ENCODE measurements around the gene BRS3.
"Not testable (repeated sequence)": the region's sequence is repeated elsewhere in the genome, so short reads cannot be mapped to it uniquely, and the experiment has no call there.

The BRS3 gene

GRCh38 chrX:136487647-136488046 lies at the start of gene BRS3:
TSS of gene BRS3 (plus strand) at chrX:136487947. CDS start at chrX:136488115, 168 bp downstream.
- DNase-seq = no peak

DNA sequence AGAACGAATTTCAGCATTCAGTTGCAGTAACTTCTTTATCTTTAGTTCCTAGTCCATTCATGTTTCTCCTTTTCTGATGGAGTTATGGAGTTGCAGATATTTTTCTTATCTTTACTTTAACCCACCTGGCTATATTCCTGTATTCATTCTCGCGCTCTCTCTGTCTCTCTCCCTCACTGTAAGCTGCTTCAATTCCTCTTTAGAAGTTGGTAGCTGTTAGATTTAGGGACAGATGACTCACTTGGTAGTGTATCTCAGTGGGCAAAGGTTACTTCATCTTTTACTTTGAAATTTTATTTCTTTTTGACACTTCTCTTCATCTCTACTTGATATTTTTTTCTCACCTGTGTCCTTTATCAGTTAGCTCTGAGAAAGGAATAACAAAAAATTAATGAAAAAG lies 49.6 kb upstream of the BRS3 start:
- no peak for DNase-seq

DNA sequence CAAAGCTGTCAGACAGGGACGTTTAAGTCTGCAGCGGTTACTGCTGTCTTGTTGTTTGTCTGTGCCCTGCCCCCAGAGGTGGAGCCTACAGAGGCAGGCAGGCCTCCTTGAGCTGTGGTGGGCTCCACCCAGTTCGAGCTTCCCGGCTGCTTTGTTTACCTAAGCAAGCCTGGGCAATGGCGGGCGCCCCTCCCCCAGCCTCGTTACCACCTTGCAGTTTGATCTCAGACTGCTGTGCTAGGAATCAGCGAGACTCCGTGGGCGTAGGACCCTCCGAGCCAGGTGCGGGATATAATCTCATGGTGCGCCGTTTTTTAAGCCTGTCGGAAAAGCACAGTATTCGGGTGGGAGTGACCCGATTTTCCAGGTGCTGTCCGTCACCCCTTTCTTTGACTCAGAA lies 42.1 kb upstream of the BRS3 start:
- not testable (repeated sequence) for DNase-seq

DNA sequence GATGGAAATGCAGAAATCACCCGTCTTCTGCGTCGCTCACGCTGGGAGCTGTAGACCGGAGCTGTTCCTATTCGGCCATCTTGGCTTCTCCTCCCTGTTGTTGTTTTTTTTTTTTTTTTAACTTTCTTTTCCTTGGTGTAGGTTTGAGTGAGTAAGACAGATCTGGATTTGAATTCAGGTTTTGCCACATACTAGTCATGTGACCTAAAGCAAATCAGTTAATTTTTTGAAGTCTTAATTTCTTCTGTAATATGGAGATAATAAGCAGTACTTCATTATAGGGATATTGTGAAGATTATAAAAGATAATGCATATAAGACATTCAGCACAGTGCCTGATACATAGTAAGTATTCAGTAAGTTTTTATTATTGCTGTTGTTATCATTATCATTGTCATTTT lies 41.5 kb upstream of the BRS3 start:
- no peak for DNase-seq

DNA sequence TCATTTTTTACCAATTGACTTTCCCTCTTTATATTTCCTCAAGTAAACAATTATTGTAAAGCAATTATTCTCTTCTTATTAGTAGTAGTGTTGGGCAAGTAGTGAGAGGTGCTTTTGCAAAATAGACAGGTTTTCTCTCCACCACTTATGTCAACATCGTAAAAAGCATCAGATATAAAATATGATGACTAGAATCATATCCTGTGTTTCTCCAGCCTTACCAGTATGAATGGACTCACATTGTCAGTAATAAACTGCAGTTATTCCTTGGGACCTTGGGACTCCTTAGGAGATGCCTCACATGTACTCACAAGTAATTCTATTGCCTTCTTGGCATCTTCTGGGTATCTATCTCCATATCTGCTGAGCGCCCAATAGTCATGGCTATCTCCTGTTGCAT lies 40.4 kb upstream of the BRS3 start:
- no peak for DNase-seq

DNA sequence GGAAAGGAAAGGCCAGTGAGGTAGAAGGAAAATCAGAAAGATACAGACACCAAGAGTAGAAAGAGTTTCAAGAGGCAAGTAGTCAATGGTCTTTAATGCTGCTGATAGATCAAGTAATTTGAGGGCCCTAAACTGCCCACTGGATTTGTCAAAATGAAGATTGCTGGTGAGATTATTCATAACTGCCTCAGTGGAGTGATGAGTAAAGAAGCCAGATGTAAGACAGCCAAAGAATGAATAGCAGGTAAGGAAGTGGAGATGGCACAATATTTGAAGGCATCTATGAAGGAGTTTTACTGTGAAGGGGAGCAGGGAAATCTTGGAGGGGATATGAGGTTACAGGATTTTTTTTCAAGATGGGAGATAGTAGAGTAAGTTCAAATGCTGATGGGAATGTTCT lies 39.8 kb upstream of the BRS3 start:
- no peak for DNase-seq

- no peak for DNase-seq
Observed at GRCh38 chrX:136450050-136450830, 37.5 kb upstream of the BRS3 start.

GRCh38 chrX:136452614-136453013 lies 35.1 kb upstream of the BRS3 start:
- no peak for DNase-seq

GRCh38 chrX:136453114-136453513 lies 34.6 kb upstream of the BRS3 start:
- DNase-seq = no peak

GRCh38 chrX:136453771-136454170 lies 34.0 kb upstream of the BRS3 start:
- no peak for DNase-seq

GRCh38 chrX:136456133-136456532 lies 31.6 kb upstream of the BRS3 start:
- no peak for DNase-seq

- DNase-seq = no peak
Observed at GRCh38 chrX:136457303-136457917, 30.3 kb upstream of the BRS3 start.

DNA sequence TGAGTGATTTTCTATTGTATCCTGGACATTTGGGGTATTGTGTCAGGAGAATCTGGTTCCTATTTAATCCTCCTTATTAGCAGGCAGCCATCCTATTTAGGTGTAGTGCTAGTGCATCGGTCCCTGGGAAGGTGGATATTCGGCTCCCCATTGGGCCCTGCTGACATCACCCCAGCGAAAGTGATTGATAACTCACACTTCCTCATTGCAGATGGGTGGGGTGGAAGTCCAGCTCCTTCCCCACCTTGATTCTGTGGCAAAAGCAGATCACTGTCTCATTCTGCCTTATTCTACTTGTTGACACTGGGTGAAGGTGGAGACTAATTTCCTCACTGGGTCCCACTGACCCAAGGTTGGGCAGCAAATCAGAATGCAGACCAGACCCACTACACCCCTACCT lies 23.2 kb upstream of the BRS3 start:
- no peak for DNase-seq

DNA sequence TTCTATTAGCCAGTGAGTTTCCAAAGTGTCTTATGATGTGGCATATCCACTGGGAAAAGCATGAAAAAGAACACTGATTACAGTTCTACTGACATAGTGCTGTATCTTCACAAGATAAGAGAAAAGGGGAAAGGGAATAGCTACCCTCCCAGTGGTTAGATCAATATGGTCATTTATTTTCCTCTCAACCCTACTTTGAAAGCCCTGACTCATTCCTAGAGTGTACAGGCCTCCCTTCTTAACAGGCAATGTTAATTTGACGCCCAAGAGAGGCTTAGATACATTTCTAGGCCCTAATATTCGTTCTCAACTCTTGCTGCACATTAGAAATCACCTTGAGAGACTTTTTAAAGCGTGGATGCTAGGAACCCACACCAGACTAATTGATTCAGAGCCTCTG lies 20.4 kb upstream of the BRS3 start:
- no peak for DNase-seq

- no peak for DNase-seq
Observed at GRCh38 chrX:136468391-136469103, 19.2 kb upstream of the BRS3 start.

- no peak for DNase-seq
Observed at GRCh38 chrX:136473663-136474062, 14.1 kb upstream of the BRS3 start.

DNA sequence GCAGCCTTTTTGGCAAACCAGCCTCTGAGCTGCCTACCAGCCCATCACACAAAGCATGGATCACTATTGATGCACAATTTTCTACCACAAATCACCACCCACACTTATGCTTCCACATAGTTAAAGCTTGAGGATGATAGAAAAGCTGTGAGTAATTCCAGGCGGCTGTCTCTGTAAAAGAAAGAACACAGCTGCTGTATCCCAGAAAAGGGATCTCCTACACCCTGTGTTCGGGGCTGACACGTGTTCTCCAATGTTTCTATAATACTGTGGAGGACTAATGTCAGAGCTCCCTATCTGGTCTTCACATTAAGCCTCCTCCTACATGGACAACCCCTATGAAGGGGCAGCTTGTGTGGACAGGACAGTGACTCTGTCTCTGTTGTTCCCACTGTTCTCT lies 12.5 kb upstream of the BRS3 start:
- DNase-seq = no peak

- no peak for DNase-seq
Observed at GRCh38 chrX:136476501-136476900, 11.2 kb upstream of the BRS3 start.

DNA sequence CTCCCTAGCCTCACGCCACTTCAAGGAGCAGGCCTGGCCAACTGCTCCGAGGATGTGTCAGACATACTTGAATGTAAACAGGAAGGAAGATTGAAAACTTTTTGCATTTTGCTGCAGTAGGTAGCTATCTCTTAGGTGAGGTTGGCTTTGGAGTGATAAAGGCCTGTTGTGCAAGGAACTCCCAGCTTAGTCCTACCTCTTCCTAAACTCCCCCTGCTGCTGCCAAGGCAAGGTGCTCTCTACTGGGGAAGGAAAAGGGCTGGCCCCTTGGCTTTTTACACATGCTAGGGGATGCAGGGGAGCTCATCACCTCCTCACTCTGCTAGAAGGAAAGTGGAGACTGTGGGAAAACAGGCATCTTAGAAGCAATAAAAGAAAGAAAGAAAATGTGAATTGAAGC lies 10.7 kb upstream of the BRS3 start:
- DNase-seq = no peak

DNA sequence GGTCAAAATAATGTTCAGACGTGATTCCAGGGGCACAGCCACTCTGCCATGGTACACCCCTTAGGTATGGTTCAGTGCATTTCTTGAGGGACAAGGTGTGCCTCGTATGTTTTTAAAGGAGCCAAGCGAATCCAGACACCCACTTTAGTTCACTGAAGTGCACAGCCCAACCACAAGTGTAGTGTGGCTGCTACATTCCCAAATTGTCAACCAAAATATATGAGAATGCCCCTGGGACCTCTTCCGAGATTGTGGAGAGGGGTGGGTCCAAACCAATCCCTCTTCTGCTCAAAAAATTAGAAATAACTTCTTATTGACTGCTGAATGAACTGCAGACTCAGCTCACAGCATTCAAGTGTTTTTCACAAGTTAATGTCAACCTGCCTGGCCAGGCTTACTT lies 7.4 kb upstream of the BRS3 start:
- no peak for DNase-seq

GRCh38 chrX:136488706-136489105 lies 959 bp downstream of the BRS3 start:
- DNase-seq = no peak

- no peak for DNase-seq
Observed at GRCh38 chrX:136491832-136492231, 4.1 kb downstream of the BRS3 start.

GRCh38 chrX:136493011-136493410 lies 5.3 kb downstream of the BRS3 start:
- no peak for DNase-seq

DNA sequence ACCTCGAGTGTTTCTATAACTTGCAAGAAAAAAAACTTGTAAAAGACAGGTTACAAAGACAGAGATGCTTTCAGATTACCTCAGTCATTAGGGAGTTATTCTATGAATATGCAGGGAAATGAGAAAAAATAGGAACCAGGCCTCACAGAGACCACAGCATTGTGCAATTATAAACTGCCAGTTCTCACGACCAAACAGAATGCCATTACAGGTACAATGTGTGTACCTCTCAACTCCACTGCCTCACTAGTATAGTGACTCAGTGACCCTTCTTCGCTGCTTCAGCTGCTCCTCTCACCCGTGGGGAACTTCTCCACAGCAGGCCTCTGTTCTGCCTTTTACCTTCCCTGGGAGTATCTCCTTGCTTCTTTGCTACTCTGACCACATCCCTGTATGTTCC lies 7.3 kb downstream of the BRS3 start:
- DNase-seq = no peak
